IPS-18c (cell line): Measurements from ENCODE around the gene TOX2.

ENCODE experiments used
- H3K4me3 ChIP-seq: 2 replicates; pipeline ENCODE4 v1.7.0; 2013; ENCODE audit warnings: low read depth, mild to moderate bottlenecking, low read length, moderate library complexity; ENCODE audit not compliant: insufficient read depth
- H3K9me3 ChIP-seq: one replicate; pipeline ENCODE4 v1.6.1; 2013; ENCODE audit warnings: mild to moderate bottlenecking, low read length, moderate library complexity; ENCODE audit not compliant: control insufficient read depth, insufficient read depth

Gene TOX2

GRCh38 chr20:43934833-43935232 is 20.2 kb downstream of the TOX2 start:
- H3K4me3 ChIP-seq, result no peak overlapping the region

GRCh38 chr20:43936104-43936770 is 21.6 kb downstream of the TOX2 start:
- no peak overlapping the region for H3K4me3 ChIP-seq
- no peaks in the 10 kb centered on the region for H3K9me3 ChIP-seq

More at GRCh38 chr20:43934833-43935232, 20.2 kb downstream of the TOX2 start:
- no peaks in the 10 kb centered on the region for H3K9me3 ChIP-seq

- no peak overlapping the region for H3K4me3 ChIP-seq
- no peaks in the 10 kb centered on the region for H3K9me3 ChIP-seq
These were observed 22.2 kb downstream of the TOX2 start for GRCh38 chr20:43936805-43937204.

- no peaks in the 10 kb centered on the region for H3K9me3 ChIP-seq
- H3K4me3 ChIP-seq, result no peak overlapping the region
These were observed 22.9 kb downstream of the TOX2 start for GRCh38 chr20:43937591-43937990.

GRCh38 chr20:43938017-43938655 is 23.5 kb downstream of the TOX2 start:
- Histone ChIP-seq H3K9me3 (no peaks in the 10 kb centered on the region), H3K4me3 (no peak overlapping the region)

GRCh38 chr20:43938932-43939761 is 24.5 kb downstream of the TOX2 start:
- no peaks in the 10 kb centered on the region for H3K9me3 ChIP-seq
- H3K4me3 ChIP-seq, result no peak overlapping the region

- Histone ChIP-seq H3K9me3 (no peaks in the 10 kb centered on the region), H3K4me3 (no peak overlapping the region)
These were observed 25.1 kb downstream of the TOX2 start for GRCh38 chr20:43939762-43940121.

- Histone ChIP-seq H3K9me3 (no peaks in the 10 kb centered on the region), H3K4me3 (no peak overlapping the region)
These were observed 26.0 kb downstream of the TOX2 start for GRCh38 chr20:43940518-43941225.

- no peaks in the 10 kb centered on the region for H3K9me3 ChIP-seq
- no peak overlapping the region for H3K4me3 ChIP-seq
These were observed 27.0 kb downstream of the TOX2 start for GRCh38 chr20:43941476-43942200.

GRCh38 chr20:43942201-43942590 is 27.5 kb downstream of the TOX2 start:
- H3K9me3 ChIP-seq, result no peaks in the 10 kb centered on the region
- no peak overlapping the region for H3K4me3 ChIP-seq

GRCh38 chr20:43942667-43943285 is 28.1 kb downstream of the TOX2 start:
- H3K4me3 ChIP-seq, result no peak overlapping the region
- no peaks in the 10 kb centered on the region for H3K9me3 ChIP-seq

GRCh38 chr20:43943725-43944124 is 29.1 kb downstream of the TOX2 start:
- Histone ChIP-seq H3K4me3 (no peak overlapping the region), H3K9me3 (no peaks in the 10 kb centered on the region)

GRCh38 chr20:43944653-43945235 is 30.1 kb downstream of the TOX2 start:
- Histone ChIP-seq H3K4me3 (no peak overlapping the region), H3K9me3 (no peaks in the 10 kb centered on the region)

GRCh38 chr20:43945391-43946205 is 30.9 kb downstream of the TOX2 start:
- Histone ChIP-seq H3K9me3 (no peaks in the 10 kb centered on the region), H3K4me3 (no peak overlapping the region)

- H3K9me3 ChIP-seq, result no peaks in the 10 kb centered on the region
- no peak overlapping the region for H3K4me3 ChIP-seq
These were observed 31.5 kb downstream of the TOX2 start for GRCh38 chr20:43946206-43946491.
